HG03354 (cell line): ENCODE results near the gene CRISPLD2.
"Not testable (repeated sequence)": the region's sequence is repeated elsewhere in the genome, so short reads cannot be mapped to it uniquely, and the experiment has no call there.

Experiments used
- ATAC-seq: cut with Tn5 transposase; IDR thresholded peaks from one replicate; pipeline ENCODE4 v1.9.1; 2021; ENCODE audit warnings: mild to moderate bottlenecking; ENCODE audit not compliant: unreplicated experiment, poor library complexity, severe bottlenecking

The CRISPLD2 gene

GRCh38 chr16:84853534-84853933 is 33.7 kb downstream of the CRISPLD2 start:
- no peak for ATAC-seq

- no peak for ATAC-seq
Observed at GRCh38 chr16:84854759-84855158, 35.0 kb downstream of the CRISPLD2 start.

- ATAC-seq = not testable (repeated sequence)
Observed at GRCh38 chr16:84855435-84856202, 35.8 kb downstream of the CRISPLD2 start.

- not testable (repeated sequence) for ATAC-seq
Observed at GRCh38 chr16:84856203-84856581, 36.4 kb downstream of the CRISPLD2 start.

- ATAC-seq = not testable (repeated sequence)
Observed at GRCh38 chr16:84856811-84857210, 37.0 kb downstream of the CRISPLD2 start.

- no peak for ATAC-seq
Observed at GRCh38 chr16:84859681-84860080, 39.9 kb downstream of the CRISPLD2 start.

- no peak for ATAC-seq
Observed at GRCh38 chr16:84860383-84860782, 40.6 kb downstream of the CRISPLD2 start.

- no peak for ATAC-seq
Observed at GRCh38 chr16:84861671-84862070, 41.9 kb downstream of the CRISPLD2 start.

- no peak for ATAC-seq
Observed at GRCh38 chr16:84862804-84863480, 43.2 kb downstream of the CRISPLD2 start.

- no peak for ATAC-seq
Observed at GRCh38 chr16:84863481-84863814, 43.7 kb downstream of the CRISPLD2 start.

- ATAC-seq = no peak
Observed at GRCh38 chr16:84864326-84864955, 44.7 kb downstream of the CRISPLD2 start.

- ATAC-seq = no peak
Observed at GRCh38 chr16:84867696-84868095, 47.9 kb downstream of the CRISPLD2 start.

- no peak for ATAC-seq
Observed at GRCh38 chr16:84868328-84868727, 48.5 kb downstream of the CRISPLD2 start.

- ATAC-seq = no peak
Observed at GRCh38 chr16:84868829-84869472, 49.2 kb downstream of the CRISPLD2 start.

GRCh38 chr16:84869473-84869845 is 49.7 kb downstream of the CRISPLD2 start:
- no peak for ATAC-seq

- ATAC-seq = not testable (repeated sequence)
Observed at GRCh38 chr16:84872971-84873370, 53.2 kb downstream of the CRISPLD2 start.

- no peak for ATAC-seq
Observed at GRCh38 chr16:84874004-84874435, 54.2 kb downstream of the CRISPLD2 start.

- ATAC-seq = no peak
Observed at GRCh38 chr16:84874553-84874952, 54.8 kb downstream of the CRISPLD2 start.

- no peak for ATAC-seq
Observed at GRCh38 chr16:84874983-84875382, 55.2 kb downstream of the CRISPLD2 start.

GRCh38 chr16:84875846-84876245 is 56.1 kb downstream of the CRISPLD2 start:
- ATAC-seq = no peak
